ENCODE results near the gene ID1. TPM values are rescaled to one million over a fixed set of nuclear protein-coding genes. Genes with fewer than 3 reads are reported as not detected.

The ID1 gene
- total RNA-seq, 4 donors from 2014 or later = 237 to 353 (median 301) TPM

DNA sequence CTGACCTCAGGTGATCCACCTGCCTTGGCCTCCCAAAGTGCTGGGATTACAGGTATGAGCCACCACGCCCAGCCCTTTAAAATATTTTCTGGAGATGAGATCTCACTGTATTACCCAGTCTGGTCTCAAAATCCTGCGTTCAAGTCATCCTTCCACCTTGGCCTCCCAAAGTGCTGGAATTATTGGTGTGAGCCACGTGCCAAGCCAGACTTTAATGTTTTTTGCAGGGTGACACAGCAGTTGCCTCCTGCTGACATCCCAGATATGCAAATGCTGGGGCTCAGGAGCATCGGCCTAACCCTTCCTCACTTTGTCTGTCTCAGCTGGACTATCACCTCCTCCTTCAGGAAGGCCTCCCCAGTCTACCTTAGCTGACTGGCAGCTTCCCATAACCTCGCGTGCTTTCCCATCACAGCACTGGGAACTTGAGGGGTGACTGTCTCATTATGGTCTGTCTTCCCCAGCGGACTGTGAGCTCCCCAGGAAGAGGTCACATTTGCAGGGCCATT, 14.3 kb upstream of the ID1 start:
- intact Hi-C loops (cut with DNase I; ENCODE audit: low total_unique reads) = no loop called here
- TF ChIP-seq, protein P1, sequence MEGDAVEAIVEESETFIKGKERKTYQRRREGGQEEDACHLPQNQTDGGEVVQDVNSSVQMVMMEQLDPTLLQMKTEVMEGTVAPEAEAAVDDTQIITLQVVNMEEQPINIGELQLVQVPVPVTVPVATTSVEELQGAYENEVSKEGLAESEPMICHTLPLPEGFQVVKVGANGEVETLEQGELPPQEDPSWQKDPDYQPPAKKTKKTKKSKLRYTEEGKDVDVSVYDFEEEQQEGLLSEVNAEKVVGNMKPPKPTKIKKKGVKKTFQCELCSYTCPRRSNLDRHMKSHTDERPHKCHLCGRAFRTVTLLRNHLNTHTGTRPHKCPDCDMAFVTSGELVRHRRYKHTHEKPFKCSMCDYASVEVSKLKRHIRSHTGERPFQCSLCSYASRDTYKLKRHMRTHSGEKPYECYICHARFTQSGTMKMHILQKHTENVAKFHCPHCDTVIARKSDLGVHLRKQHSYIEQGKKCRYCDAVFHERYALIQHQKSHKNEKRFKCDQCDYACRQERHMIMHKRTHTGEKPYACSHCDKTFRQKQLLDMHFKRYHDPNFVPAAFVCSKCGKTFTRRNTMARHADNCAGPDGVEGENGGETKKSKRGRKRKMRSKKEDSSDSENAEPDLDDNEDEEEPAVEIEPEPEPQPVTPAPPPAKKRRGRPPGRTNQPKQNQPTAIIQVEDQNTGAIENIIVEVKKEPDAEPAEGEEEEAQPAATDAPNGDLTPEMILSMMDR (IDR thresholded peaks at IDR 0.05) = no peak
- TF ChIP-seq POLR2A (IDR thresholded peaks at IDR 0.05) = no peak
- DNase-seq (ENCODE audit: low spot score in 2 of 2) = no peak
- 87 to 91% methylated on average over 7 of the region's 7 CpGs for WGBS, 2 donors
- no peak overlapping the region for H3K4me3 ChIP-seq (ENCODE audit: low read depth, poor library complexity, severe bottlenecking)

DNA sequence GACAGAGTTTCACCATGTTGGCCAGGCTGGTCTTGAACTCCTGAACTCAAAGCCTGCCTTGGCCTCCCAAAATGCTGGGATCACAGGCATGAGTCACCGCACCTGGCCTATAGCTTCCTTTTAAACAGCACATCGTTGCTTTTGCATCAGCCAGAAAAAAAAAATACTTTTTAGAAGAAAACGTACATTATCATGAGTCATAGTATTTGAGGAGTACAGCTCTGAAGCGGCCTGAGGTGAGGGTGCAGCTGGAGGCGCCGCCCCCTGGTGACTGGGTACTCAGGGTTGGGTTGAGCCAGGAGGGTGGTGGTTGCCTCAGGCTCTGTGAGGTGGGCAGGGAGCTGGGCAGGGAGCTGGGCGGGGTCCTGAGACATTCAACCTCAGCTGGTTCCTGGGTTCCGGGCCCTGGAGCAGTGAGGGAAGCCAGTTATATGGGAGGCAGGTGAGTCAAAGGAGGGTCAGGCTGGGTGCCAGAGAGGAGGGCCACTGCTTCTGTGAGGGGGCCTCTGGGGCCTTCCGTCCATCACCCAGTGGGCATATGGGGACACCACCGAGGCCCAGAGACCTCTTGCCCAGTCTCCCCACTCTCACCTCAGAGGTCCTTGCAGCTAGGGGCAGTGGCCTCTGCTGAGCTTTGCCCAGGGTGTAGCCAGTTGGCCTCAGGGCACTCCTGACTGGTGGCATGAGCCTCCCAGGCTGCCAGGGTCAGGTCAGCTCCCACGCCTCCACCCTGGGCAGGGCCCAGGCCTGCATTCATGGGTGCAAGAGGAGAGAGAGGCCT, 11.7 kb upstream of the ID1 start:
- no peak overlapping the region for H3K4me3 ChIP-seq (ENCODE audit: low read depth, poor library complexity, severe bottlenecking)
- WGBS, 2 donors = 40 to 65% methylated on average over 9 to 11 of the region's 11 CpGs
- peak; percentile 77 to 93 for DNase-seq (ENCODE audit: low spot score in 2 of 2)
- TF ChIP-seq, protein P1 (IDR thresholded peaks at IDR 0.05) = no peak
- TF ChIP-seq POLR2A (IDR thresholded peaks at IDR 0.05) = no peak
- intact Hi-C loops (cut with DNase I; ENCODE audit: low total_unique reads) = no loop called here

DNA sequence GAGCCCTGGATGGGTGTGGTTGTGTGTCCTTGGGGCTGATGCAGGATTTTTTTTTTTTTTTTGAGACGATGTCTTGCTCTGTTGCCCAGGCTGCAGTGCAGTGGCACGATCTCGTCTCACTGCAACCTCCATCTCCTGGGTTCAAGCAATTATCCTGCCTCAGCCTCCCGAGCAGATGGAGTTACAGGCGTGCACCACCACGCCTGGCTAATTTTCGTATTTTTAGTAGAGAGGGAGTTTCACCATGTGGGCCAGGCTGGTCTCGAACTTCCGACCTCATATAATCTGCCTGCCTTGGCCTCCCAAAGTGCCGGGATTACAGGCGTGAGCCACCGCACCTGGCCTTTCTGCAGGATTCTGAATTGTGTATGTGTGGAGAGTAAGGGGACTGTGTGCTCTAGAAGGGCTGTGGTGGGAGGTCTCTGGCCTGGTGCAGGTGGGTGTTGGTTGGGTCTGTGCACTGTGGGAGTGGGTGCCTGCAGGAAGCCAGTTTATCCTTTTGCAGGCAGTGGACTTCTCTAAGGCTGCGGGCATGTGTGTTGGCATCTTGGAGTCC, 11.0 kb upstream of the ID1 start:
- H3K4me3 ChIP-seq (ENCODE audit: low read depth, poor library complexity, severe bottlenecking) = no peak overlapping the region
- TF ChIP-seq, protein P1 (IDR thresholded peaks at IDR 0.05) = no peak
- TF ChIP-seq POLR2A (IDR thresholded peaks at IDR 0.05) = no peak
- DNase-seq (ENCODE audit: low spot score in 2 of 2) = no peak
- intact Hi-C loops (cut with DNase I; ENCODE audit: low total_unique reads) = no loop called here
- WGBS, 2 donors = 76 to 82% methylated on average over 13 of the region's 13 CpGs

DNA sequence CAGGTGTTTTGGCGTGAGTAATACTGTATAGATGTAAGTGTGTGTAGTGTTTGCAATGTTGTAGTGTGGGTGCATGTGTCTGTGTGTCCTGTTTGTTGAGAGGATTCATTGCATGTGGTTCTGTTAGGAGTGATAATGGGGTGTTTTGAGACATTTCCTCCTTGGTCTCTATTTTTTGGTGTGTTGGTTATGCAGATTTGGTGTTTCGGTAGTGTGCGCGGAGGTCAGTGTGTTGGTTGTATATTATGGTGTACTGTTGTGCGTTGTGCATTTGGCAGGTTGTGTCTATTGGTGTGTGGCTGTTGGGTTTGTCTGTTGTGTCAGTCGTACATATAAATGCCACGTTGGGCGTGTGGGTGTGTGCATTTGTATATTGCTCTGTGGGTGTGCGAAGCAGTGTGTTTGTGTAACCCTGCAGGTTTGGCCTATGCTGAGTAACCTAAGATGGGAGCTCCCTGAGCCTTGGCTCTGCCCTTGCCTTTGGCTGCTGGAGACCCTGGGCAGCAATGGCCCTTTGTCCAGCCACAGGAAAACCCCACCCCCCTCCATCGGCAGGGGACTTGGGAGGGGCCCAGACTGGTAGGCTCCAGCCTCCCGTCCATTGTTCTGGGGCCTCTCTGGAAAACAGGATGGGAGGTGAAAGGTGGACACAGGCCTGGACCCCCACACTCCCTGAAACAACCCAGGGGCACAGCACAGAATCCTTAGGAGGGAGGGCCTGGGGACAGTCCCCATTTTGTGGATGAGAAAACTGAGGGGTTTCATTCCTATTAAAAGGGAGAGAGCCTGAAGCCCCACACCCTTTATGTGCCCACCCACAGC, 10.3 kb upstream of the ID1 start:
- H3K4me3 ChIP-seq (ENCODE audit: low read depth, poor library complexity, severe bottlenecking) = no peak overlapping the region
- intact Hi-C loops (cut with DNase I; ENCODE audit: low total_unique reads) = no loop called here
- DNase-seq (ENCODE audit: low spot score in 2 of 2) = no peak
- WGBS, 2 donors = 56 to 75% methylated on average over 11 of the region's 11 CpGs
- TF ChIP-seq, protein P1 (IDR thresholded peaks at IDR 0.05) = peak in 1 of 3 donors; percentile 31
- TF ChIP-seq POLR2A (IDR thresholded peaks at IDR 0.05) = no peak

DNA sequence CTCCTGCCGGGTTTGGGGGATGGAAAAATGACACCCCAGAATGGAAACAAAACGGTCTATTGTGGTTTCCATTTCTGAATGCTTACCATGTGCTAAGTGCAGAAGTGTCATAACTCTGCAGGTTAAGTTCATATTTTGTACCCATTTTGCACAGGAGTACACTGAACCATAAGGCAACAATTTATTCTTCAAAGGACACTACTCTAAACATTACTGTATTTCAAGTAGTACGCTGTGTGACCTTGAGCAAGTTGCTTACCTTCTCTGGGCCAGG, 9.8 kb upstream of the ID1 start:
- TF ChIP-seq POLR2A (IDR thresholded peaks at IDR 0.05) = no peak
- no peak overlapping the region for H3K4me3 ChIP-seq (ENCODE audit: low read depth, poor library complexity, severe bottlenecking)
- 64 to 69% methylated on average over 3 of the region's 3 CpGs for WGBS, 2 donors
- intact Hi-C loops (cut with DNase I; ENCODE audit: low total_unique reads) = no loop called here
- no peak for DNase-seq (ENCODE audit: low spot score in 2 of 2)
